ENCODE measurements around the gene ZNF213.

The ZNF213 gene

GRCh38 chr16:3134338-3135125, at the start of gene ZNF213:
ZNF213 (plus strand) TSS chr16:3135029; CDS start chr16:3137281, 2,252 bp downstream.
- peak within 1 kb of the TSS; percentile 98 for H3K27ac Mint-ChIP-seq
- ATAC-seq (replicated peaks), result peak; percentile 97 to 98
- H3K36me3 Mint-ChIP-seq, result peaks cover 19 to 30% of the 10 kb centered on the region in 2 donors
- DNase-seq, result peak; percentile 94
- peak within 1 kb of the TSS; percentile 96 to 100 for H3K4me3 Mint-ChIP-seq
- no peaks in the 10 kb centered on the region for H3K27me3 Mint-ChIP-seq
- no peaks in the 10 kb centered on the region for H3K9me3 Mint-ChIP-seq
- peaks cover 9 to 38% of the 10 kb centered on the region in 2 donors for H3K4me1 Mint-ChIP-seq

- ATAC-seq (replicated peaks) (no peak), DNase-seq (no peak)
- Mint-ChIP-seq H3K9me3 (no peaks in the 10 kb centered on the region), H3K4me3 (no peak overlapping the region), H3K27me3 (peaks cover 15 to 18% of the 10 kb centered on the region in 2 donors), H3K36me3 (no peaks in the 10 kb centered on the region), H3K27ac (no peak overlapping the region), H3K4me1 (peaks cover 3 to 8% of the 10 kb centered on the region in 2 donors)
These were observed 48.8 kb upstream of the ZNF213 start for GRCh38 chr16:3085868-3086595.

GRCh38 chr16:3086596-3087242, 48.1 kb upstream of the ZNF213 start:
- Mint-ChIP-seq H3K4me3 (no peak overlapping the region), H3K27ac (no peak overlapping the region)

GRCh38 chr16:3087243-3088235, 47.3 kb upstream of the ZNF213 start:
- peaks cover 15 to 18% of the 10 kb centered on the region in 2 donors for H3K27me3 Mint-ChIP-seq
- DNase-seq (no peak), ATAC-seq (replicated peaks) (no peak)
- no peak overlapping the region for H3K4me3 Mint-ChIP-seq
- H3K27ac Mint-ChIP-seq, result no peak overlapping the region
- H3K9me3 Mint-ChIP-seq, result no peaks in the 10 kb centered on the region
- no peaks in the 10 kb centered on the region for H3K36me3 Mint-ChIP-seq
- peaks cover 3 to 8% of the 10 kb centered on the region in 2 donors for H3K4me1 Mint-ChIP-seq

More at GRCh38 chr16:3086596-3087242, 48.1 kb upstream of the ZNF213 start:
- no peaks in the 10 kb centered on the region for H3K9me3 Mint-ChIP-seq
- ATAC-seq (replicated peaks), result no peak
- H3K36me3 Mint-ChIP-seq, result no peaks in the 10 kb centered on the region
- DNase-seq, result no peak
- H3K27me3 Mint-ChIP-seq, result peaks cover 15 to 18% of the 10 kb centered on the region in 2 donors
- H3K4me1 Mint-ChIP-seq, result peaks cover 3 to 8% of the 10 kb centered on the region in 2 donors

GRCh38 chr16:3088450-3088849, 46.4 kb upstream of the ZNF213 start:
- Mint-ChIP-seq H3K4me3 (no peak overlapping the region), H3K27ac (no peak overlapping the region), H3K27me3 (peaks cover 15 to 18% of the 10 kb centered on the region in 2 donors), H3K36me3 (no peaks in the 10 kb centered on the region), H3K4me1 (peaks cover 3 to 8% of the 10 kb centered on the region in 2 donors), H3K9me3 (no peaks in the 10 kb centered on the region)
- DNase-seq (no peak), ATAC-seq (replicated peaks) (no peak)

GRCh38 chr16:3088925-3089716, 45.7 kb upstream of the ZNF213 start:
- Mint-ChIP-seq H3K27me3 (peaks cover 15 to 18% of the 10 kb centered on the region in 2 donors), H3K4me1 (peaks cover 3 to 8% of the 10 kb centered on the region in 2 donors), H3K4me3 (no peak overlapping the region), H3K9me3 (no peaks in the 10 kb centered on the region), H3K27ac (no peak overlapping the region), H3K36me3 (no peaks in the 10 kb centered on the region)
- DNase-seq (no peak), ATAC-seq (replicated peaks) (no peak)

- Mint-ChIP-seq H3K36me3 (no peaks in the 10 kb centered on the region), H3K4me1 (peaks cover 3 to 8% of the 10 kb centered on the region in 2 donors), H3K27ac (no peak overlapping the region)
These were observed 44.9 kb upstream of the ZNF213 start for GRCh38 chr16:3089717-3090592.

GRCh38 chr16:3091551-3091950, 43.3 kb upstream of the ZNF213 start:
- Mint-ChIP-seq H3K36me3 (no peaks in the 10 kb centered on the region), H3K27ac (no peak overlapping the region), H3K9me3 (no peaks in the 10 kb centered on the region), H3K4me1 (peaks cover 7 to 17% of the 10 kb centered on the region in 2 donors), H3K4me3 (no peak overlapping the region), H3K27me3 (peaks cover 15 to 18% of the 10 kb centered on the region in 2 donors)
- DNase-seq, result no peak
- no peak for ATAC-seq (replicated peaks)

More at GRCh38 chr16:3089717-3090592, 44.9 kb upstream of the ZNF213 start:
- Mint-ChIP-seq H3K9me3 (no peaks in the 10 kb centered on the region), H3K27me3 (peaks cover 15 to 18% of the 10 kb centered on the region in 2 donors), H3K4me3 (no peak overlapping the region)
- DNase-seq, result no peak
- ATAC-seq (replicated peaks), result no peak

GRCh38 chr16:3092501-3092941, 42.3 kb upstream of the ZNF213 start:
- Mint-ChIP-seq H3K9me3 (no peaks in the 10 kb centered on the region), H3K4me3 (no peak overlapping the region), H3K27ac (no peak overlapping the region), H3K36me3 (no peaks in the 10 kb centered on the region), H3K27me3 (peaks cover 13 to 14% of the 10 kb centered on the region in 2 donors), H3K4me1 (peaks cover 7 to 15% of the 10 kb centered on the region in 2 donors)
- ATAC-seq (replicated peaks), result no peak
- no peak for DNase-seq

- H3K9me3 Mint-ChIP-seq, result no peaks in the 10 kb centered on the region
- no peaks in the 10 kb centered on the region for H3K36me3 Mint-ChIP-seq
- DNase-seq (no peak), ATAC-seq (replicated peaks) (no peak)
- no peaks in the 10 kb centered on the region for H3K27me3 Mint-ChIP-seq
- H3K27ac Mint-ChIP-seq, result no peak overlapping the region
- no peak overlapping the region for H3K4me3 Mint-ChIP-seq
- peaks cover 5 to 10% of the 10 kb centered on the region in 2 donors for H3K4me1 Mint-ChIP-seq
These were observed 40.4 kb upstream of the ZNF213 start for GRCh38 chr16:3094289-3095027.

- ATAC-seq (replicated peaks), result peak; percentile 91
- no peaks in the 10 kb centered on the region for H3K36me3 Mint-ChIP-seq
- H3K9me3 Mint-ChIP-seq, result no peaks in the 10 kb centered on the region
- peak; percentile 73 for DNase-seq
- H3K27ac Mint-ChIP-seq, result no peak overlapping the region
- H3K27me3 Mint-ChIP-seq, result no peaks in the 10 kb centered on the region
- H3K4me1 Mint-ChIP-seq, result peaks cover 12 to 21% of the 10 kb centered on the region in 2 donors
- H3K4me3 Mint-ChIP-seq, result no peak overlapping the region
These were observed 39.0 kb upstream of the ZNF213 start for GRCh38 chr16:3095869-3096268.

Measured in stimulated activated naive B cell treated with anti-CD40 and anti-IgM and Interleukin-4, amounts not matched to agents 10 μg/mL and 1 μg/mL and 100 μg/mL, for 72 hours (primary cell).